ENCODE data around the gene GPD2.

GPD2 gene

DNA sequence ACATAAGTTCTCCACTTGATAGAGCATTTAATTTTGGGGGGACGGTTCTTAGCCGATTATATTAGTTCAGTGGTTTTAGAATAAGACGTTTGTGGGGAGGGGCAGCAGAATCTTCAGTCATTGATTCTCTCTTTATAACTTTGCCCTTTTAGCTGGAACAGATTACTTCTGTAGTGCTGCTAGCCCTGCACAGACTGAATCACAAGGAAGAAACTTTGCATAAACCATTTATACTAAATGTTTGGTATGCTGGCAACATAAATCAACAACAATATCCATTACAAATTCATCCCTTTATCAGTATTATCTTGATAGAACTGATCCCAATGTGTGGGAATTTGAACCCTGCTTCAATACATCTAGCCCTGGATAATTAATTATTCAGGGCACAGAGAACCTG, 112.2 kb downstream of the GPD2 start:
- no peak overlapping the region for H2AFZ ChIP-seq (ENCODE audit: low read length)
- H3K27me3 ChIP-seq (replicated peaks; ENCODE audit: insufficient read depth, low read length): no peaks in the 10 kb centered on the region
- H3K4me1 ChIP-seq (ENCODE audit: low read length): no peaks in the 10 kb centered on the region
- no peaks in the 10 kb centered on the region for H3K9me3 ChIP-seq (replicated peaks; ENCODE audit: insufficient read depth, low read length)
- TF ChIP-seq EZH2phosphoT487 (IDR thresholded peaks at IDR 0.05; ENCODE audit: low read length) (no peak), EZH2 (optimal IDR thresholded peaks at IDR 0.05; ENCODE audit: low read depth, low read length) (no peak)
- TF ChIP-seq, protein P1, sequence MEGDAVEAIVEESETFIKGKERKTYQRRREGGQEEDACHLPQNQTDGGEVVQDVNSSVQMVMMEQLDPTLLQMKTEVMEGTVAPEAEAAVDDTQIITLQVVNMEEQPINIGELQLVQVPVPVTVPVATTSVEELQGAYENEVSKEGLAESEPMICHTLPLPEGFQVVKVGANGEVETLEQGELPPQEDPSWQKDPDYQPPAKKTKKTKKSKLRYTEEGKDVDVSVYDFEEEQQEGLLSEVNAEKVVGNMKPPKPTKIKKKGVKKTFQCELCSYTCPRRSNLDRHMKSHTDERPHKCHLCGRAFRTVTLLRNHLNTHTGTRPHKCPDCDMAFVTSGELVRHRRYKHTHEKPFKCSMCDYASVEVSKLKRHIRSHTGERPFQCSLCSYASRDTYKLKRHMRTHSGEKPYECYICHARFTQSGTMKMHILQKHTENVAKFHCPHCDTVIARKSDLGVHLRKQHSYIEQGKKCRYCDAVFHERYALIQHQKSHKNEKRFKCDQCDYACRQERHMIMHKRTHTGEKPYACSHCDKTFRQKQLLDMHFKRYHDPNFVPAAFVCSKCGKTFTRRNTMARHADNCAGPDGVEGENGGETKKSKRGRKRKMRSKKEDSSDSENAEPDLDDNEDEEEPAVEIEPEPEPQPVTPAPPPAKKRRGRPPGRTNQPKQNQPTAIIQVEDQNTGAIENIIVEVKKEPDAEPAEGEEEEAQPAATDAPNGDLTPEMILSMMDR (IDR thresholded peaks at IDR 0.05; ENCODE audit: low read length): no peak
- no peak overlapping the region for H3K27ac ChIP-seq (ENCODE audit: low read length)
- H3K9me2 ChIP-seq (replicated peaks; ENCODE audit: insufficient read depth, low read length): no peaks in the 10 kb centered on the region
- H3F3A ChIP-seq (ENCODE audit: insufficient read depth, low read length): no peaks in the 10 kb centered on the region
- H3K4me3 ChIP-seq (ENCODE audit: low read length): no peak overlapping the region
- no peak for DNase-seq
- H3K36me3 ChIP-seq (replicated peaks; ENCODE audit: insufficient read depth, low read length): no peaks in the 10 kb centered on the region
- no peak overlapping the region for H3K9ac ChIP-seq (ENCODE audit: low read length)
- H3K4me2 ChIP-seq (ENCODE audit: low read depth, low read length): no peak overlapping the region
- H4K20me1 ChIP-seq (ENCODE audit: insufficient read depth, low read length): no peaks in the 10 kb centered on the region
- H3K79me2 ChIP-seq (ENCODE audit: low read length): no peaks in the 10 kb centered on the region

DNA sequence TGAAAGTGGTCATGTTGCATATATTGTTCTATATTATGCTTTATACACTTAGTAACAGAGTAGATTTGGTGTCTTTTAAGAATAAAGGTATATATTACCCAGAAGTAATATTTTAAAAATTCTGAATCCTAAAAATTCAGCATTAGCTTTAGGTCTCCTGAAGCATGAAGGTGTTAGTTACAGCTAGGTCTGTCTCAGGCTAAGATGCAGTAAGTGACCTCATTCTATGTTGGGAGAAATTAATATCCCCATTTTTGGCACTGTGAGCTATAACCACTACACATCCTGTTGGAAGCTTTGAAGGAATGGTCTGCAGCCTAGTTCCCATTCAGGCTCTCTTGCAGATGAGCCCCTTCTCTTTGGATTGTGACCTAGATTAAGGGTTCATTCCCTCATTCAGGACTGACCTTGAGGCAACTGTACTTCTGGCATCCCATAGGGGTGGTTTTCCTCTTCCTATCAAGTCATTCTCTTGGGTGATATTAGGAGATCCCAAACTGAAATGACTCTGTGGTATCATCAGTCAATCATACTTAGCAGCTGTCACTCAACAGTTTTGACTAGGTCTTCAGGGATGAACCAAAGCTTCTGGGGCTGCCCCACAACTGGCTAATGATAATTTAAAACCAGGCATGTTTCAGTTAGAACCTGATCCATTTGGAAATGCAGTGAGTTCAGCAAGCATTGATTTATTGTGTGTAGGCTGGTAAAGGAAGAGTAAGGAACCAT, 117.7 kb downstream of the GPD2 start:
- Histone ChIP-seq H3F3A (ENCODE audit: insufficient read depth, low read length) (no peaks in the 10 kb centered on the region), H3K4me2 (ENCODE audit: low read depth, low read length) (no peak overlapping the region), H3K4me1 (ENCODE audit: low read length) (no peaks in the 10 kb centered on the region), H2AFZ (ENCODE audit: low read length) (no peak overlapping the region), H3K9me2 (replicated peaks; ENCODE audit: insufficient read depth, low read length) (no peaks in the 10 kb centered on the region), H3K27me3 (replicated peaks; ENCODE audit: insufficient read depth, low read length) (no peaks in the 10 kb centered on the region), H4K20me1 (ENCODE audit: insufficient read depth, low read length) (no peaks in the 10 kb centered on the region), H3K9ac (ENCODE audit: low read length) (no peak overlapping the region), H3K79me2 (ENCODE audit: low read length) (no peaks in the 10 kb centered on the region), H3K4me3 (ENCODE audit: low read length) (no peak overlapping the region), H3K27ac (ENCODE audit: low read length) (no peak overlapping the region), H3K36me3 (replicated peaks; ENCODE audit: insufficient read depth, low read length) (no peaks in the 10 kb centered on the region), H3K9me3 (replicated peaks; ENCODE audit: insufficient read depth, low read length) (no peaks in the 10 kb centered on the region)
- no peak for TF ChIP-seq EZH2 (optimal IDR thresholded peaks at IDR 0.05; ENCODE audit: low read depth, low read length)
- TF ChIP-seq EZH2phosphoT487 (IDR thresholded peaks at IDR 0.05; ENCODE audit: low read length): no peak
- TF ChIP-seq, protein P1 (IDR thresholded peaks at IDR 0.05; ENCODE audit: low read length): no peak
- DNase-seq: no peak

DNA sequence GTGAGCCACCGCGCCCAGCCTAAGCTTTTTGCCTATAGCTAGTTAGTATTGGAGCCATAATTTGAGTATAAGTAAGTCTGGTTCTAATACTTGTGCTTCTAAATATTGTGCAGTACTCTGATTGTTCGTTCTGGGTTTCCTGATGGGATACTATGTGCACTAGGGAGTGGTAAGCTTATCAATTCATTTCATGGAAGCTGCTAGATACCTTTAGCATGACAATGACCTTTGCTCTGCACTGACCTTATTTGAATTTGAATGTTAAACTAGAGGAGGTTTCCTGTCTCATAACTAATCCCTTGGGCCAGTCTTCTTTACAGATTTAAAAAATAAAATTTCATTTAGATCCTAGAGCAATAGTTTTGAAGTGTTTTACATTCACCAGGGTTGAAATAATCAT, 125.1 kb downstream of the GPD2 start:
- no peak overlapping the region for H3K4me2 ChIP-seq (ENCODE audit: low read depth, low read length)
- H3K9me3 ChIP-seq (replicated peaks; ENCODE audit: insufficient read depth, low read length): no peaks in the 10 kb centered on the region
- DNase-seq: no peak
- no peaks in the 10 kb centered on the region for H3K4me1 ChIP-seq (ENCODE audit: low read length)
- H2AFZ ChIP-seq (ENCODE audit: low read length): no peak overlapping the region
- H3K9me2 ChIP-seq (replicated peaks; ENCODE audit: insufficient read depth, low read length): no peaks in the 10 kb centered on the region
- no peak overlapping the region for H3K9ac ChIP-seq (ENCODE audit: low read length)
- H3K79me2 ChIP-seq (ENCODE audit: low read length): no peaks in the 10 kb centered on the region
- no peaks in the 10 kb centered on the region for H3K36me3 ChIP-seq (replicated peaks; ENCODE audit: insufficient read depth, low read length)
- TF ChIP-seq EZH2 (optimal IDR thresholded peaks at IDR 0.05; ENCODE audit: low read depth, low read length) (no peak), EZH2phosphoT487 (IDR thresholded peaks at IDR 0.05; ENCODE audit: low read length) (no peak)
- TF ChIP-seq, protein P1 (IDR thresholded peaks at IDR 0.05; ENCODE audit: low read length): no peak
- H3K27me3 ChIP-seq (replicated peaks; ENCODE audit: insufficient read depth, low read length): no peaks in the 10 kb centered on the region
- no peaks in the 10 kb centered on the region for H4K20me1 ChIP-seq (ENCODE audit: insufficient read depth, low read length)
- H3F3A ChIP-seq (ENCODE audit: insufficient read depth, low read length): no peaks in the 10 kb centered on the region
- H3K4me3 ChIP-seq (ENCODE audit: low read length): no peak overlapping the region
- no peak overlapping the region for H3K27ac ChIP-seq (ENCODE audit: low read length)

Measured in MM.1S (cell line).